Neural cell (in vitro differentiated cells): Measurements from ENCODE around the gene EFCC1. TPM values are rescaled to one million over a fixed set of nuclear protein-coding genes. Genes with fewer than 3 reads are reported as not detected.

Experiments used
- H2AFZ ChIP-seq: fragments of 200-600, 300-800 bp; sonication (generic), shearing (Covaris generic); 2 replicates; pipeline ENCODE4 v1.6.0; 2014; ENCODE audit warnings: low read depth, mild to moderate bottlenecking, antibody characterized with exemption, low read length, moderate library complexity
- H3F3A ChIP-seq: fragments of 200-600 bp; shearing (Covaris generic); 2 replicates; pipeline ENCODE4 v1.6.1; 2016; ENCODE audit warnings: mild to moderate bottlenecking, moderate library complexity, mixed read lengths, antibody characterized with exemption, low read length; ENCODE audit not compliant: insufficient read depth, poor library complexity, severe bottlenecking
- H3K27ac ChIP-seq: fragments of 200-600, 300-800 bp; sonication (generic), shearing (Covaris generic); 2 replicates; pipeline ENCODE4 v1.5.1; 2014; ENCODE audit warnings: mild to moderate bottlenecking, low read length, moderate library complexity
- H3K27me3 ChIP-seq: fragments of 300-800, 200-600 bp; sonication (generic), shearing (Covaris generic); 2 replicates; pipeline ENCODE4 v1.6.0; 2014; ENCODE audit warnings: mild to moderate bottlenecking, low read depth, low read length, moderate library complexity; ENCODE audit not compliant: insufficient read depth
- H3K36me3 ChIP-seq: fragments of 300-800, 200-600 bp; sonication (generic), shearing (Covaris generic); 2 replicates; pipeline ENCODE4 v1.5.1; 2014; ENCODE audit warnings: mild to moderate bottlenecking, antibody characterized with exemption, low read length, moderate library complexity; ENCODE audit not compliant: insufficient read depth
- H3K4me2 ChIP-seq: fragments of 300-800, 200-600 bp; sonication (generic), shearing (Covaris generic); 2 replicates; pipeline ENCODE4 v1.6.0; 2014; ENCODE audit warnings: mild to moderate bottlenecking, low read length
- H3K4me3 ChIP-seq: fragments of 300-800, 200-600 bp; sonication (generic), shearing (Covaris generic); 2 replicates; pipeline ENCODE4 v1.5.1; 2014; ENCODE audit warnings: mild to moderate bottlenecking, low read length, moderate library complexity
- H3K79me2 ChIP-seq: fragments of 200-600 bp; shearing (Covaris generic); replicated peaks from 2 replicates; pipeline ENCODE4 v1.6.0; 2014; ENCODE audit warnings: mild to moderate bottlenecking, low read length, moderate library complexity; ENCODE audit not compliant: insufficient read depth
- H3K9ac ChIP-seq: fragments of 300-800, 200-600 bp; sonication (generic), shearing (Covaris generic); 2 replicates; pipeline ENCODE4 v1.6.1; 2016; ENCODE audit warnings: mild to moderate bottlenecking, low read length, mixed read lengths
- H3K9me2 ChIP-seq: fragments of 200-600 bp; shearing (Covaris generic); 2 replicates; pipeline ENCODE4 v1.6.1; 2016; ENCODE audit warnings: mild to moderate bottlenecking, low read length, mixed read lengths; ENCODE audit not compliant: insufficient read depth
- H3K9me3 ChIP-seq: fragments of 200-600, 300-800 bp; sonication (generic), shearing (Covaris generic); 2 replicates; pipeline ENCODE4 v1.6.1; 2016; ENCODE audit warnings: mild to moderate bottlenecking, mixed run types, low read length, moderate library complexity, mixed read lengths
- H4K20me1 ChIP-seq: fragments of 200-600 bp; shearing (Covaris generic); 2 replicates; pipeline ENCODE4 v1.6.1; 2016; ENCODE audit warnings: mild to moderate bottlenecking, mixed run types; ENCODE audit not compliant: insufficient read depth
- CTCF ChIP-seq: fragments of 450-650 bp; IDR thresholded peaks from 2 replicates; pipeline ENCODE4 v1.5.1; 2014; ENCODE audit warnings: antibody characterized with exemption, mild to moderate bottlenecking, moderate library complexity; ENCODE audit not compliant: poor library complexity, severe bottlenecking
- EP300 ChIP-seq: fragments of 450-650 bp; conservative IDR thresholded peaks from 2 replicates; pipeline ENCODE4 v1.6.1; 2014; ENCODE audit warnings: antibody characterized with exemption, mild to moderate bottlenecking, moderate library complexity; ENCODE audit not compliant: poor library complexity, severe bottlenecking
- EZH2 ChIP-seq: fragments of 200-600, 300-800 bp; shearing (Covaris generic), sonication (generic); IDR thresholded peaks from 2 replicates; pipeline ENCODE4 v1.6.1; 2014; ENCODE audit warnings: antibody characterized with exemption, low read length, borderline replicate concordance, mild to moderate bottlenecking; ENCODE audit not compliant: insufficient read depth, poor library complexity, severe bottlenecking
- MXI1 ChIP-seq: fragments of 450-650 bp; conservative IDR thresholded peaks from 2 replicates; pipeline ENCODE4 v1.6.1; 2014; ENCODE audit warnings: antibody characterized with exemption, mild to moderate bottlenecking; ENCODE audit not compliant: poor library complexity, severe bottlenecking
- POLR2AphosphoS5 ChIP-seq: IDR thresholded peaks from 2 replicates; pipeline ENCODE4 v1.6.1; 2012
- RAD21 ChIP-seq: fragments of 450-650 bp; conservative IDR thresholded peaks from 2 replicates; pipeline ENCODE4 v1.6.1; 2014; ENCODE audit warnings: antibody characterized with exemption, mild to moderate bottlenecking, moderate library complexity
- REST ChIP-seq: IDR thresholded peaks from 2 replicates; pipeline ENCODE4 v1.6.1; 2012; ENCODE audit warnings: borderline replicate concordance
- SMC3 ChIP-seq: fragments of 450-650 bp; conservative IDR thresholded peaks from 2 replicates; pipeline ENCODE4 v1.6.1; 2014; ENCODE audit warnings: antibody characterized with exemption, mild to moderate bottlenecking, moderate library complexity; ENCODE audit not compliant: poor library complexity
- TAF1 ChIP-seq: IDR thresholded peaks from 2 replicates; pipeline ENCODE4 v1.6.1; 2012; ENCODE audit warnings: low read depth
- polyA plus RNA-seq: library from polyadenylated mRNA; depleted of rRNA; stranded (reverse); fragments of >200 nt; gene quantifications from 2 replicates; pipeline ENCODE4 v1.2.3, GENCODE V29; 2014

EFCC1 gene
- polyA plus RNA-seq, 1 donor from 2014 or later = not detected

- Histone ChIP-seq H3K4me3 (no peak overlapping the region), H3K27me3 (no peaks in the 10 kb centered on the region), H2AFZ (no peak overlapping the region), H3K9ac (no peak overlapping the region), H4K20me1 (no peaks in the 10 kb centered on the region), H3F3A (no peaks in the 10 kb centered on the region), H3K4me2 (no peak overlapping the region), H3K9me3 (no peaks in the 10 kb centered on the region), H3K79me2 (no peaks in the 10 kb centered on the region), H3K36me3 (no peaks in the 10 kb centered on the region), H3K9me2 (no peaks in the 10 kb centered on the region), H3K27ac (no peak overlapping the region)
- no peak for TF ChIP-seq POLR2AphosphoS5
- TF ChIP-seq SMC3 = no peak
- TF ChIP-seq RAD21 = no peak
- no peak for TF ChIP-seq EP300
- no peak for TF ChIP-seq TAF1
- no peak for TF ChIP-seq CTCF
- no peak for TF ChIP-seq EZH2
- TF ChIP-seq MXI1 = no peak
- TF ChIP-seq REST = no peak
Measured at GRCh38 chr3:128988286-128988685, 12.8 kb upstream of the EFCC1 start.

- Histone ChIP-seq H2AFZ (no peak overlapping the region), H3K9me2 (no peaks in the 10 kb centered on the region), H3K4me2 (no peak overlapping the region), H3K4me3 (no peak overlapping the region), H3F3A (no peaks in the 10 kb centered on the region), H3K79me2 (no peaks in the 10 kb centered on the region), H3K9ac (no peak overlapping the region), H3K9me3 (no peaks in the 10 kb centered on the region), H3K36me3 (no peaks in the 10 kb centered on the region), H3K27me3 (no peaks in the 10 kb centered on the region), H3K27ac (no peak overlapping the region), H4K20me1 (no peaks in the 10 kb centered on the region)
- no peak for TF ChIP-seq POLR2AphosphoS5
- TF ChIP-seq CTCF = no peak
- TF ChIP-seq EZH2 = no peak
Measured at GRCh38 chr3:128991355-128991895, 9.7 kb upstream of the EFCC1 start.
